Fibroblast of skin of right quadriceps (primary cell): Measurements from ENCODE around the gene PDCD1LG2.
"Not testable (repeated sequence)": the region's sequence is repeated elsewhere in the genome, so short reads cannot be mapped to it uniquely, and the experiment has no call there.

Experiments
- DNase-seq: peaks from one replicate; pipeline ENCODE4 v3.0.0-alpha.2; 2013

The PDCD1LG2 gene

GRCh38 chr9:5510360-5510931 is at the start of gene PDCD1LG2:
TSS of gene PDCD1LG2 (plus strand) at chr9:5510531. CDS start at chr9:5522547, 12,016 bp downstream.
- peak; percentile 86 for DNase-seq

DNA sequence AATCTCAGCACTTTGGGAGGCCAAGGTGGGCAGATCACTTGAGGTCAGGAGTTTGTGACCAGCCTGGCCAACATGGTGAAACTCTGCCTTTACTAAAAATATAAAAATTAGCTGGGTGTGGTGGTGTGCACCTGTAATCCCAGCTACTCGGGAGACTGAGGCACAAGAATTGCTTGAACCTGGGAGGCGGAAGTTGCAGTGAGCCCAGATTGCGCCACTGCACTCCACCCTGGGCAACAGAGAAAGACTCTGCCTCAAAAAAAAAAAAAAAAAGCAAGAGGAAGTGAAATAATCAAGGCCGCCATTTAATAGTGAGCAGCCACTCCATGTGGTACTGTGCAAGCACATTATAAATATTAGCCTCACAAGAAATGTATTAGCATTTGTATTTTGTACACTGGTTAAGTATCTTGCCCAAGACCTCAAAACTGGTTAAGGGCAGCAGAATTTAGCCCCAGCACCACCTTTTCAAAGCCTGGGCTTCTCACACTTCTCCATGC is 45.5 kb upstream of the PDCD1LG2 start:
- DNase-seq, result not testable (repeated sequence)

DNA sequence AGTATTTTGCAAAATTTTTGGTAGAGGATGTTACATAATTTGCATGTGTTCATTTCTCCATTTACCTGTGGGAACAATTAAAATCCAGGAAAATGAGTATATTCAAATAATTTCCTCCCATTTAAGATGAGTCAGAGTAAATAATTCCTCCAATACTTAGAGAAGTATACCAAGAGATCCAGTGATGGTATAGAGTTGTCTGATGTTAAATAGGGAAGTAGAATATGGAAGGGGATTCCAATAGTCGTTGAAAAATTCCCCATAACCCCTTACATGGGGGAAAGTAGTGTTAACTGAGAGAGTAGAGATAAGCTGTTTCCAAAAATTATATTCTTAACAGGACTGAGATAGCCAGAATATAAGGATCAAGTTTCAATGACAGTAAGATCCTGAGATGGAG is 44.3 kb upstream of the PDCD1LG2 start:
- no peak for DNase-seq

DNA sequence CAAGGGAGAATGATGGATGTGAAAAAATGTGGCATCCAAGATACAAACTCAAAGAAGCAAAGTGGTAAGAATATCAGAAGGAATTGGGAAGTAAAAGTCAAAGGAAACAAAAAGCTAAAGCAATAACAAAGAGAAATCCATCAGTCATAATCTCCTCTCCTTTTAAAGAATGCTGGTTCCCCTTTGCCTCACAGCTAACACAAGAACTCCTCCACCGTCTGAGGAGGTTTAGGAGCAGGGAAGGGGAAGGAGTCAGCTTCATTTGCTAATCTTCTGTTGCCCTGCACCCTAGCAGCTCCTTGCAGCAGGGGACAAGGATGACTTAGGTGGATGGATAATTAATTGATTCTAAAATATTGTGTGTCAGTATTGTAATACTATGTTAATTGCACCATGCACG is 43.6 kb upstream of the PDCD1LG2 start:
- DNase-seq, result no peak

GRCh38 chr9:5468850-5469249 is 41.5 kb upstream of the PDCD1LG2 start:
- no peak for DNase-seq

DNA sequence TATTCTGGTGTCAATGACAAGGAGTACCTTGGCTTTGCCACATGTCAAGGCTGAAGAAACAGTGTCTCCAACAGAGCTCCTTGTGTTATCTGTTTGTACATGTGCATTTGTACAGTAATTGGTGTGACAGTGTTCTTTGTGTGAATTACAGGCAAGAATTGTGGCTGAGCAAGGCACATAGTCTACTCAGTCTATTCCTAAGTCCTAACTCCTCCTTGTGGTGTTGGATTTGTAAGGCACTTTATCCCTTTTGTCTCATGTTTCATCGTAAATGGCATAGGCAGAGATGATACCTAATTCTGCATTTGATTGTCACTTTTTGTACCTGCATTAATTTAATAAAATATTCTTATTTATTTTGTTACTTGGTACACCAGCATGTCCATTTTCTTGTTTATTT is 40.2 kb upstream of the PDCD1LG2 start:
- DNase-seq, result no peak

GRCh38 chr9:5470816-5471215 is 39.5 kb upstream of the PDCD1LG2 start:
- no peak for DNase-seq

GRCh38 chr9:5475611-5476010 is 34.7 kb upstream of the PDCD1LG2 start:
- DNase-seq, result not testable (repeated sequence)

DNA sequence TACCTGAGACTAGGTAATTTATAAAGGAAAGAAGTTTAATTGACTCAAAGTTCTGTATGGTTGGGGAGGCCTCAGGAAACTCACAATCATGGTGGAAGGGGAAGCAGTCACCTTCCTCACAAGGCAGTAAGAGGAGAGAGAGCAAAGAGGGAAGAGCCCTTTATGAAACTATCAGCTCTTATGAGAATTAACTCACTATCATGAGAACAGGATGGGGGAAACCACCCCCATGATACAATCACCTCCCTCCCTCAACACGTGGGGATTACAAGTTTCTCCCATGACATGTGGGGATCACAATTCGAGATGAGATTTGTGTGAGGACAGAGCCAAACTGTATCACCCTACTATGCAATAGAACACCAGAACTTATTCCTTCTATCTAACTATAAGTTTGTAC is 32.1 kb upstream of the PDCD1LG2 start:
- no peak for DNase-seq

- DNase-seq, result no peak
Observed at GRCh38 chr9:5479994-5480694, 30.2 kb upstream of the PDCD1LG2 start.

GRCh38 chr9:5480919-5481318 is 29.4 kb upstream of the PDCD1LG2 start:
- no peak for DNase-seq

DNA sequence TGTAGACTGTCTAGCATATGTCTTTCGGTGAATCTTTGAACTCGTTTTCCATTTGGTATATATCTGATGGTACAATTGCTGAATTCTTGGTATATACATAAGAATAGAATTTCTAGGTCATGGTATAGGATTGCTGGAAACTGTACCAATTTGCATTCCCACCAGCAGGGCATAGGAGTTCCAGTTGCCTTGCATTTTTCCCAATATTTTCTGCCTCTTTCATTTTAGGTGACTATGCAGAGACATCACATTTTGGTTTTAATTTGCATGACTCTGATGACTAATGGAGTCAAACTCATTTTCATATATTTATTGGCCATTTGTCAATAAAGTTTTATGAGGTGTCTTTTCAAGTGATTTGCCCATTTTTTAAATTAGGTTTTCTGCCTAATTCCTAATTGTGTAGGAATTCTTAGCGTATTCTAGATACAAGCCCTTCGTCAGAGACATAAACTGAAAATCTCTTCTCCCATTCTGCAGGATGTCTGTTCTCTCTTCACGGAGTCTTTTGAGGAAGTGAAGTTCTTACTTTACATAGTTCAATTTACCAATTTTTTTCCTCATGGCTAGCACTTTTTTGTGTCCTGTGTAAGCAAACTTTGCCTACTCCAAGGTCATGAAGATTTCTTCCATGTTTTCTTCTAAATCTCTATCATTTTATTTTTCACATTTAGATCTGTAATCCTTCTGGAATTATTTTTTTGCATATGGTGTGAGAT is 28.9 kb upstream of the PDCD1LG2 start:
- DNase-seq, result peak; percentile 11

DNA sequence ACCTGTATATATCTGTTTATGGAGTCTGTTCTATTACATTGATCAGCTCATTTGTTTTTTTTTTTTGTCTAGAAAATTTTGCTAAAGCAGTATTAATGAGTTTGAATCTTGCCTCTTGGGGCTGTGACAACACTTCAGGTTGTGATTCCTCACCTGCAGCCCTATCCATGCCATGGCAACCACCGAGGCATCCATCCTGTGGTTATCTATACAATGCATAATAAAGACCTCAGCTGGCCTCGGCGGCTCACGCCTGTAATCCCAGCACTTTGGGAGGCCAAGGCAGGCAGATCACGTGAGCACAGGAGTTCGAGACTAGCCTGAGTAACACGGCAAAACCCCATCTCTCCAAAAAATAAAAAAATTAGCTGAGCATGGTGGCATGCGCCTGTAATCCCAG is 28.1 kb upstream of the PDCD1LG2 start:
- DNase-seq, result no peak

DNA sequence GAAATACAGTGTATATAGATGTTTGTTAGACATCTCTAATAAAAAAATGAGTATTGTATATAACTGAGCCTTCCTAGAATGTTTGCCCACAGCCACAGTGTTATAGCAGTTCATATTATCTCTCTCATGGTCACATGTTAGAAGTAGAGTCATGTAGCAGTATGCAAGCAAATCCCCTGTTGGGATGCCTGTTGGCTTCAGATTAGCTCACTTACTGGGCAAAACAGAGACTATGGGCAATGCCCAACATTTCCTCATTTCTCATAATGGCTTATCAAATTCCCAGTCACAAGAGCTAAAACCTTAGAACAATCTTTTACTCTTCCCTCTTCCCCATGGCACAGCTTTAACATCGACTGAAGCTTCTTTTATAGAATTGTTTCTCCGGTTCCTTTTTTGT is 27.0 kb upstream of the PDCD1LG2 start:
- no peak for DNase-seq

- DNase-seq, result no peak
Observed at GRCh38 chr9:5485378-5486085, 24.8 kb upstream of the PDCD1LG2 start.

DNA sequence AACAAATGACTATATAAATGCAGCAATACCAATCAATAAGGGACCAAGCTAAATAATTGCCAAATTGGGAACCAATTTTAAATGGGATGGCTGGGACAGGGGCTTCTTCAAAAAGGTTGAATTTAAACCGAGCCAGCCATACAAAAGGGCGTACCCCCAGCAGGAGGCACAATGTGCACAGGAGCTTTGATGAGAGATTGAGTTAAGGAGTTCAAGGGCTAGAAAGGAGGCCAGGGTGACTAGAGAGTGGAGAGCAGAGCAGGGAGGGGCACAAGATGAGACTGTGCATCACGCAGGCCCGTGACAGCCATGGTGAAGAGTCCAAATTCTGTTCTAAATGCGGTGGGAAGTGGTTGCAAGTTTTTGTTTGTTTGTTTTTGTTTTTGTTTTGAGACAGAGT is 23.3 kb upstream of the PDCD1LG2 start:
- DNase-seq, result no peak

- no peak for DNase-seq
Observed at GRCh38 chr9:5488221-5489008, 21.9 kb upstream of the PDCD1LG2 start.

- no peak for DNase-seq
Observed at GRCh38 chr9:5489630-5490490, 20.5 kb upstream of the PDCD1LG2 start.

DNA sequence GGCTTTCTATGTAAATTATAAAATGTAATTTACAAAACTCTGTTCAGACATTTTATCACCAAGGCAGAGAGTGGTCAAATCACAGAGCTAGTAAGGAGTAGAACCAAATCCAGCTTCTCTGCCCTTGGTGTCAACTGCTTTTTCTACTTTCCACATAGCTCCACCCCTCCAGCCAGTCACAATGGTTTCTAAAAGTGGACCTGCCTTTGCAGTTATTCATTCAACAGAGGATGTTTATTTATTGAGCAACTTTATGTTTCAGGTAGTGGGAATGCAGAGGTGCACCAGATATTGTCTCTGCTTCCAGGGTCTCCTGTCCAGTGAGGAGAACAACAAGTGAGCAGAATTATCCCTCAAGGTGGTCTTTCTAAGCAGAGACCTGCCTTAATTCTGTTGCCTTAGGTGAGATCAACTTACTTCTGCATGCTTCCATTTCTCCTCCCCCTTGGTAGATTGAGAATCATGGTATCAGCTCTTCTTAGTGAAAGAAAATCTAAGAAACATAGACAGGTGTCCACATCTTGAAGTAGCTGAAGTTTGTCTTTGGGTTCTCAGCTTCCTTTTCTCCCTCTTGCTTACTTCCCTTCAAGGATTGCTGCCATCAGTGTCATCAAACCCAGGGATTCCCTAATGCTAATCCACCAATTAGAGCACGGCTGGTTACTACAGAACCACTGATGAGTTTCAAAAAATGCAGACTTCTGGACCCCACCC is 17.2 kb upstream of the PDCD1LG2 start:
- no peak for DNase-seq

- DNase-seq, result peak; percentile 90
Observed at GRCh38 chr9:5493679-5494511, 16.4 kb upstream of the PDCD1LG2 start.
